ENCODE results near the gene ZNF683. TPM values are rescaled to one million over a fixed set of nuclear protein-coding genes. Genes with fewer than 3 reads are reported as not detected.

Gene ZNF683
- total and polyA plus RNA-seq, 10 of the 15 experiments (the other 5 are each of a cell fraction or from before 2014, with no cell fraction given), result not detected

DNA sequence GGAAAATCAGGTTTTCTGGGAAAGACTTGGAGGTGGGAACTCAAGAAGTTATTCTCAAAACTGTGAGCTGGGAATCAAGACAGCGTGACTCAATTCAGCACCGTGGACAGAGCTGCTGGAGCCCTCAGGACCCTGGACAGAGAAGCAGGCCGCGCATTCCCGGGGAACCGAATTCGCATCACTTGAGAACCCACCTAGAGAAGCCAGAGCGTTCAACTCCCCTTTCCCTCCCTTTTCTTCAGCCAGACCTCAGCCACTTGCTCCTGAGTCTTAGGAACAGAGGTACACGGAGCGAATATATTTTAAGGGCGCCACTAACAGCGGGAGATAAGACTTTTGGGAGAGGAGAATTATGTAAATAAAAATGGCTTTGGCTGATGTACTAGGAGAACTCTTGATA lies 36.1 kb upstream of the ZNF683 start:
- ChIA-PET RAD21 (ENCODE audit: unreplicated experiment) (interaction anchor here (1.0 kb wide), 1 partner anchor 30 kb away, joined by 3 read pairs; no protein-coding TSS in a partner anchor), SMC1A (ENCODE audit: uncharacterized antibody, unreplicated experiment) (interaction anchor here (0.7 to 1.0 kb wide), 2 partner anchors 9 to 30 kb away, joined by 3 to 4 read pairs; no protein-coding TSS in a partner anchor), CTCF (interaction anchor here (0.7 to 5.1 kb wide), 3 partner anchors 8 to 124 kb away, joined by 3 to 35 read pairs (median 5); no protein-coding TSS in a partner anchor), POLR2A (no interaction called here)
- FAIRE-seq (peak; percentile 41), DNase-seq (ENCODE audit: low read depth, low spot score) (no peak), ATAC-seq (peak; percentile 78)
- H3K4me3 ChIP-seq, result no peak overlapping the region
- H3K9me3 ChIP-seq (replicated peaks; ENCODE audit: control insufficient read depth, insufficient read depth, low read length), result no peaks in the 10 kb centered on the region
- no peak overlapping the region for H3K27ac ChIP-seq (ENCODE audit: control insufficient read depth, insufficient read depth)
- no peak overlapping the region for H2AFZ ChIP-seq (ENCODE audit: control insufficient read depth, low read depth, low read length)
- intact Hi-C loops (cut with micrococcal nuclease; ENCODE audit: unreplicated experiment), result no loop called here
- no peaks in the 10 kb centered on the region for H4K20me1 ChIP-seq (ENCODE audit: control insufficient read depth, insufficient read depth)
- in situ Hi-C loops (cut with MboI), result no loop called here
- BruUV-seq (replicated peaks), result no TSS peak
- no peak overlapping the region for H3K4me2 ChIP-seq (ENCODE audit: control insufficient read depth, insufficient read depth)
- H3K27me3 ChIP-seq (replicated peaks in 1 of 2; ENCODE audit: control insufficient read depth in 2 of 2, insufficient read depth in 2 of 2, low read length in 1 of 2), result peaks cover 8 to 10% of the 10 kb centered on the region in 2 experiments
- no peaks in the 10 kb centered on the region for H3K79me2 ChIP-seq (ENCODE audit: control insufficient read depth, insufficient read depth, low read length)
- H3K4me1 ChIP-seq (ENCODE audit: control insufficient read depth, insufficient read depth, low read length), result no peaks in the 10 kb centered on the region
- WGBS (ENCODE audit: insufficient coverage, insufficient replicate concordance, low lambda C conversion rate, missing lambda C conversion rate), result 46% methylated on average over 12 of the region's 12 CpGs
- no peak overlapping the region for H3K9ac ChIP-seq (ENCODE audit: control insufficient read depth, insufficient read depth, low read length)
- no peaks in the 10 kb centered on the region for H3K36me3 ChIP-seq (ENCODE audit: control insufficient read depth in 2 of 2, insufficient read depth in 2 of 2, low read length in 1 of 2)
- TF ChIP-seq EED (IDR thresholded peaks at IDR 0.05; ENCODE audit: low read depth) (no peak), RAD21 (IDR thresholded peaks at IDR 0.05; ENCODE audit: insufficient read depth, low read depth, low read length) (no peak), RUNX3 (IDR thresholded peaks at IDR 0.05; ENCODE audit: low read length) (peak; percentile 28; the same call in 1 of the 2 replicates), HDAC6 (IDR thresholded peaks at IDR 0.05; ENCODE audit: unreplicated experiment) (no peak), HCFC1 (IDR thresholded peaks at IDR 0.05; ENCODE audit: low read length) (0 out of 2 replicates have a peak, but pooled peaks have one; percentile 12), SPI1 (IDR thresholded peaks at IDR 0.05; ENCODE audit: borderline replicate concordance, insufficient read depth, low read depth, low read length) (no peak), CEBPB (IDR thresholded peaks at IDR 0.05; ENCODE audit: borderline replicate concordance in 1 of 2, low read depth in 2 of 2, low read length in 2 of 2) (no peak), PAX5 (IDR thresholded peaks at IDR 0.05; ENCODE audit: borderline replicate concordance, low read depth, low read length) (peak; percentile 84), SIN3A (IDR thresholded peaks at IDR 0.05; ENCODE audit: low read depth, low read length) (peak; percentile 98)
- TF ChIP-seq, protein P1, sequence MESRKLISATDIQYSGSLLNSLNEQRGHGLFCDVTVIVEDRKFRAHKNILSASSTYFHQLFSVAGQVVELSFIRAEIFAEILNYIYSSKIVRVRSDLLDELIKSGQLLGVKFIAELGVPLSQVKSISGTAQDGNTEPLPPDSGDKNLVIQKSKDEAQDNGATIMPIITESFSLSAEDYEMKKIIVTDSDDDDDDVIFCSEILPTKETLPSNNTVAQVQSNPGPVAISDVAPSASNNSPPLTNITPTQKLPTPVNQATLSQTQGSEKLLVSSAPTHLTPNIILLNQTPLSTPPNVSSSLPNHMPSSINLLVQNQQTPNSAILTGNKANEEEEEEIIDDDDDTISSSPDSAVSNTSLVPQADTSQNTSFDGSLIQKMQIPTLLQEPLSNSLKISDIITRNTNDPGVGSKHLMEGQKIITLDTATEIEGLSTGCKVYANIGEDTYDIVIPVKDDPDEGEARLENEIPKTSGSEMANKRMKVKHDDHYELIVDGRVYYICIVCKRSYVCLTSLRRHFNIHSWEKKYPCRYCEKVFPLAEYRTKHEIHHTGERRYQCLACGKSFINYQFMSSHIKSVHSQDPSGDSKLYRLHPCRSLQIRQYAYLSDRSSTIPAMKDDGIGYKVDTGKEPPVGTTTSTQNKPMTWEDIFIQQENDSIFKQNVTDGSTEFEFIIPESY (IDR thresholded peaks at IDR 0.05), result no peak
- TF ChIP-seq, protein P2, sequence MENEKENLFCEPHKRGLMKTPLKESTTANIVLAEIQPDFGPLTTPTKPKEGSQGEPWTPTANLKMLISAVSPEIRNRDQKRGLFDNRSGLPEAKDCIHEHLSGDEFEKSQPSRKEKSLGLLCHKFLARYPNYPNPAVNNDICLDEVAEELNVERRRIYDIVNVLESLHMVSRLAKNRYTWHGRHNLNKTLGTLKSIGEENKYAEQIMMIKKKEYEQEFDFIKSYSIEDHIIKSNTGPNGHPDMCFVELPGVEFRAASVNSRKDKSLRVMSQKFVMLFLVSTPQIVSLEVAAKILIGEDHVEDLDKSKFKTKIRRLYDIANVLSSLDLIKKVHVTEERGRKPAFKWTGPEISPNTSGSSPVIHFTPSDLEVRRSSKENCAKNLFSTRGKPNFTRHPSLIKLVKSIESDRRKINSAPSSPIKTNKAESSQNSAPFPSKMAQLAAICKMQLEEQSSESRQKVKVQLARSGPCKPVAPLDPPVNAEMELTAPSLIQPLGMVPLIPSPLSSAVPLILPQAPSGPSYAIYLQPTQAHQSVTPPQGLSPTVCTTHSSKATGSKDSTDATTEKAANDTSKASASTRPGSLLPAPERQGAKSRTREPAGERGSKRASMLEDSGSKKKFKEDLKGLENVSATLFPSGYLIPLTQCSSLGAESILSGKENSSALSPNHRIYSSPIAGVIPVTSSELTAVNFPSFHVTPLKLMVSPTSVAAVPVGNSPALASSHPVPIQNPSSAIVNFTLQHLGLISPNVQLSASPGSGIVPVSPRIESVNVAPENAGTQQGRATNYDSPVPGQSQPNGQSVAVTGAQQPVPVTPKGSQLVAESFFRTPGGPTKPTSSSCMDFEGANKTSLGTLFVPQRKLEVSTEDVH (IDR thresholded peaks at IDR 0.05; ENCODE audit: low read depth, partially characterized antibody), result peak; percentile 84
- TF ChIP-seq, protein P3, sequence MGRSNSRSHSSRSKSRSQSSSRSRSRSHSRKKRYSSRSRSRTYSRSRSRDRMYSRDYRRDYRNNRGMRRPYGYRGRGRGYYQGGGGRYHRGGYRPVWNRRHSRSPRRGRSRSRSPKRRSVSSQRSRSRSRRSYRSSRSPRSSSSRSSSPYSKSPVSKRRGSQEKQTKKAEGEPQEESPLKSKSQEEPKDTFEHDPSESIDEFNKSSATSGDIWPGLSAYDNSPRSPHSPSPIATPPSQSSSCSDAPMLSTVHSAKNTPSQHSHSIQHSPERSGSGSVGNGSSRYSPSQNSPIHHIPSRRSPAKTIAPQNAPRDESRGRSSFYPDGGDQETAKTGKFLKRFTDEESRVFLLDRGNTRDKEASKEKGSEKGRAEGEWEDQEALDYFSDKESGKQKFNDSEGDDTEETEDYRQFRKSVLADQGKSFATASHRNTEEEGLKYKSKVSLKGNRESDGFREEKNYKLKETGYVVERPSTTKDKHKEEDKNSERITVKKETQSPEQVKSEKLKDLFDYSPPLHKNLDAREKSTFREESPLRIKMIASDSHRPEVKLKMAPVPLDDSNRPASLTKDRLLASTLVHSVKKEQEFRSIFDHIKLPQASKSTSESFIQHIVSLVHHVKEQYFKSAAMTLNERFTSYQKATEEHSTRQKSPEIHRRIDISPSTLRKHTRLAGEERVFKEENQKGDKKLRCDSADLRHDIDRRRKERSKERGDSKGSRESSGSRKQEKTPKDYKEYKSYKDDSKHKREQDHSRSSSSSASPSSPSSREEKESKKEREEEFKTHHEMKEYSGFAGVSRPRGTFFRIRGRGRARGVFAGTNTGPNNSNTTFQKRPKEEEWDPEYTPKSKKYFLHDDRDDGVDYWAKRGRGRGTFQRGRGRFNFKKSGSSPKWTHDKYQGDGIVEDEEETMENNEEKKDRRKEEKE (IDR thresholded peaks at IDR 0.05), result no peak
- TF ChIP-seq, protein P4, sequence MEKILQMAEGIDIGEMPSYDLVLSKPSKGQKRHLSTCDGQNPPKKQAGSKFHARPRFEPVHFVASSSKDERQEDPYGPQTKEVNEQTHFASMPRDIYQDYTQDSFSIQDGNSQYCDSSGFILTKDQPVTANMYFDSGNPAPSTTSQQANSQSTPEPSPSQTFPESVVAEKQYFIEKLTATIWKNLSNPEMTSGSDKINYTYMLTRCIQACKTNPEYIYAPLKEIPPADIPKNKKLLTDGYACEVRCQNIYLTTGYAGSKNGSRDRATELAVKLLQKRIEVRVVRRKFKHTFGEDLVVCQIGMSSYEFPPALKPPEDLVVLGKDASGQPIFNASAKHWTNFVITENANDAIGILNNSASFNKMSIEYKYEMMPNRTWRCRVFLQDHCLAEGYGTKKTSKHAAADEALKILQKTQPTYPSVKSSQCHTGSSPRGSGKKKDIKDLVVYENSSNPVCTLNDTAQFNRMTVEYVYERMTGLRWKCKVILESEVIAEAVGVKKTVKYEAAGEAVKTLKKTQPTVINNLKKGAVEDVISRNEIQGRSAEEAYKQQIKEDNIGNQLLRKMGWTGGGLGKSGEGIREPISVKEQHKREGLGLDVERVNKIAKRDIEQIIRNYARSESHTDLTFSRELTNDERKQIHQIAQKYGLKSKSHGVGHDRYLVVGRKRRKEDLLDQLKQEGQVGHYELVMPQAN (conservative IDR thresholded peaks at IDR 0.05), result peak; percentile 89
